Fibroblast of gingiva (primary cell): Measurements from ENCODE around the gene WNT6.

Experiments
- DNase-seq: peaks from one replicate; pipeline ENCODE4 v3.0.0-alpha.2; 2011; ENCODE audit warnings: low read depth

Gene WNT6

DNA sequence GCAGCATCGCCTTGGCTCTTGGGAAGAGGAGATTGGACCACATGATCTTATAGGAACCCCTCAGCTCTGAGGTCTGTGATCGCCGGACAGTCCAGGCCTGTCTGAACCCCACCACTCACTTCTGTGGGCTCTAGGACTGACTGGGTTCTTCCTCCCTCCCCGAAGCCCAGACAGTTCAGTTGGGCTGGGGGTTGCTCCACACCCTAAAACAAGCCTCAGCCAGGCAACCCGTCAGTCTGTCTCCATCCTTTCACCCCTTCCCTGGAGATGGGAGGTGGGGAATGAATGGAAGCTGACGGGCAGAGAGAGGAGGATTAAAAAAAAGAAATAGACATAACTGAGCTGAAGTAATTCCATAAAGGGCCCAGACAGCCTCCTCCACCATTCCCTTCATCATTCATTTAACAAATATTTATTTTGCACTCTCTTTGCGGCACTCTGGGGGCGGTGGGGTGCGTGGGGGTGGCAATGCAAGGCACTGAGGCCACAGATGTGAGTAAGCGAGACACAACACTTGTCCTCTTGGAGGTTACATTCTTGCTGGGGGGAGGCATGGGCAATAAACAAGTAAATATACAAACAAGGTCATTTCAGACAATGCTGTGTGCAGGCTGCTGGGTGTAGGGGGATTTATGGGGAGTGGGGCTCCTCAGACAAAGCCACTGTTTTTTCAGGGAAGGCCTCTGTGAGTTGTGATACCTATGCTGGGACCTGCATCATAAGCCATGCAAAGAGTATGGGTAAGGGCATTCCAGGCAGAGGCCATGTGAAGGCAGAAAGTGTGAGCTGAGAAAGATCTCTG lies 33.9 kb downstream of the WNT6 start:
- DNase-seq: no peak

DNA sequence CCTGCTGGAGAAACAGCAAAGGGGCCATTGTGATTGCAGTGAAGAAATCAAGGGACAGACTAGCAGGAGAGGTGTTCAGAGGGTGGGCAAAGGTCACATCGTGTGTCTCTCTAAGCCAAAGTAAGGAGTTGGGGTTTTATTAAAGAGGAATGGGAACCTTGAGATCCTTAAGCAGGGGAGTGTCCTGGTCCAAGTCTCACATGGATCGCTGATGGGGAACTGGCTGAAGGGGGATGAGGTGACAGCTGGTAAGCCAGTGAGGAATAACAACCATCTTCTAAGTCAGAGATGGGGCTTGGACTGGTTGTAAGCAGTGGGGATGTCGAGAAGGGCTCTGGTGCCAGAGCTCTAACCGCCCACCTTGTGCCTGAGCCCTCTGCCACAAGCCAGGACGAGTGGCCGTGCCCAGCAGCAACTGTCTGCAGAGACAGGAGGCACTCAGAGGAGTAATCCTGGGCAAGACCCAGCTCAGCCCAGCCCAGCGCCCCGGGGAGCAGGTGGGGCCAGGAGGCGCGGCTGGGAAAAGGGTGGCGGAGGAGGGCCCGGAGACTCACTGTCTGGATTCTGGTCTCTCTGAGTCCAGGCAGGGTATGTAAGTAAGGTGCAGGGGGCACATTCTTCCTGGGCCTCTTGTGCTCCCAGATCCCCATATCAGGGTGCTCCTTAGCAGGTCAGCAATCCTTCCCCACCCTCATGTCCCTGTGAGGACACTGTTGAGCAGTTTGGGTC lies 34.7 kb downstream of the WNT6 start:
- DNase-seq: no peak

- DNase-seq: no peak
These were observed 35.2 kb downstream of the WNT6 start for GRCh38 chr2:218894880-218895157.

DNA sequence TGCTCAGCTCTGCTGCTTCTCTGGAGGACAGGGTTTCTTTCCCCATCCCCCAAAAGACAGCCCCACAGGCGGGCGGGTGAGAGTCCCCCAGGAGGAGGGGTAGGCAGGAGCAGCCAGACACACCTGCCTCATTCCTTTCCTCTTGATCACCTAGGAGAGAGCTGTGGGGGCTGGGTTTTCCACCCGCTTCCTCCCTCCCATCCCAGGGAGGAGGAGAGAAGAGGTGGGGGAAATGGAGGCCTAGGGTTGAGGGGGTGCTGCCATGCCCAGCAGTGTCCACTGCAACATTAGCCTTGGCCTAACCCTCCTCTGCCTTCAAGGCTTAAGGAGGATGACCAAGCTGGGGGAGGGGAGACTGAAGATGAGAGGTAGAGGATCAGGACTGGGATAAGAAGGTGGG lies 35.7 kb downstream of the WNT6 start:
- DNase-seq: no peak

DNA sequence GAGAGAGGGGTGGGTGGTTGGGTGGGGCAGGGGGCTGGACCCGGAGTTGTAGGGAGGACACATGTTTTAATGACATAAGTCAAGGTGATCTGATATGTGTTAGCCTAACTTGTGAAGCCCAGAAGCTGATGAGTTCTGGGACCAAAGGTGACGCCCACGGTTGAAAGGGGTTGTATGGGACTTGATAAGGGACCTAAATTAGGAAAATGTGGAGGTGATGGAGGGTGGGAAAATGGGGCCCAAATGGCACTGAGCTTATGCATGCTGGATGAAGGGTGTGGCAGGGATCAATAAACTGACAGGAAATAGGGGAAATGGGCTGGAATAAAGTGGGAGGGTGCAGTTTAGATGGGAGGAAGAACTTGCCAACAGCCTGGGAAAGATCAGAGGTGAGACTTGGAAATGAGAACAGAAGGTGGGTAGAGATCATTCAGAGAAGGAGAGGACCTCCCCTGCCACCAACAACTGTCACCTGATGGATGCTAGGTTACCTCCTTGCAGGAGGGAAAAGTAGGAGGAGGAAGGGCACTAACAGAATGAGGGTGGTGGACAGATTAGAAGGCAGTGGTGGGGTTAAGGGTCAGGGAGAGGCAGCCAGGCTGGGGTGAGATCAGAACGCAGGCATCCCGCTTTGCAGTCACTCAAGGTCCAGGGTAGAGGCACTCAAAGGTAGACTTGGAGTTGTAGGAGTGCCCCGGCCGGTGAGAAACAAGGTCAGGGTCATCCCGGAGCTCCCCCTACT lies 36.3 kb downstream of the WNT6 start:
- DNase-seq: no peak

GRCh38 chr2:218896501-218897393 lies 37.1 kb downstream of the WNT6 start:
- no peak for DNase-seq

- no peak for DNase-seq
These were observed 37.9 kb downstream of the WNT6 start for GRCh38 chr2:218897394-218898108.

DNA sequence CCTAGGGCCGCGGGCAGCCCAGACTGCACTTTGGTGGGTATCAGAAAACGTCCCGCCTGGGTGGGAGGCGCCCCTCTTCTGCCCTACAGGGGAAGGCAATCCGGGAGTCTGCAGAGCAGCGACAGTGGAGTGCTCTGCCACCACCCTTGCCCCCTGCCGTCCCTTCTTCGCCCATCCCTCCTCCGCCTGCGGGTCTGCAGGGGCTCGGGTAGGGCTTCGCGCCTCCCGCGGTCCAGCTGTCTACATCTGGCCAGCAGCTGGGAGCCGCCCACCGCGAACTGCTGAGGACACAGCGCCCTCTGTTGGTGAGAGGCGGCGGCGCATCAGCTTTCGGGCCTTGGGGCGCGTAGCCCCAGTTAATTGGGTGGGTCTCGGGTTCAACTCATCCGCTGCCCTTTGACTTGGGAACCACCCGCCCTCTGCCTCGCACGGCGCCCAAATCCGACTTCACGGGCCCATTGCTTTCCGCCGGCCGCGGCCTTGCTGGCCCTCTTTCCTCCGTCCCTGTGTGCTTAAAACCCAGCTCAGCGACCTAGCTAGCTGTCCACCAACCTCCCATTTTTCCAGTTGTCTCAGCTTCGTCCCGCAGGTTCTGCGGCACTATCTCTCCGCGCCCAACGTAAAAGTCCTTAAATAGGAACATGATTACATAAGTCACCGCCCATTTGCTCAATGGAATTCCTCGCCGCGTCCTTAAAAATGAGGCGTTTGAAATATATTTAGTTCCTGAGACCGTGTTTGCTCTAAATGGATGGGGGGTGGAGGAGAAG lies 38.7 kb downstream of the WNT6 start:
- DNase-seq: no peak

DNA sequence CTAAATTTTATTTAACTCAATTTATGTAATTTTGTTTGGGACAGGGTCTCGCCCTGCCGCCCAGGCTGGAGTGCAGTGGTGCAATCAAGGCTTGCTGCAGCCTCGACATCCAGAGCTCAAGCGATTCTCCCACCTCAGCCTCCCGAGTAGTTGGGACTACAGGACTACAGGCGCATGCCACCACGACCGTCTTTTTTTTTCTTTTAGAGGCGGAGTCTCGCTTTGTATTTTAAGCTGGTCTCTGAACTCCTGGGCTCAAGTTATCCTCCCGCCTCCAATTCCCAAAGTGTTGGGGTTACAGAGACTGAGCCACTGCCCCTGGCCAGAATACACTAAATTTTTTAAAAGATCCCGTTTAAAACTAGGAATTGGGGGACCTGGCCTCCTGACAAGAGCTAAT lies 39.5 kb downstream of the WNT6 start:
- DNase-seq: no peak

GRCh38 chr2:218902427-218902826 lies 42.8 kb downstream of the WNT6 start:
- no peak for DNase-seq

GRCh38 chr2:218904176-218904575 lies 44.6 kb downstream of the WNT6 start:
- DNase-seq: no peak

DNA sequence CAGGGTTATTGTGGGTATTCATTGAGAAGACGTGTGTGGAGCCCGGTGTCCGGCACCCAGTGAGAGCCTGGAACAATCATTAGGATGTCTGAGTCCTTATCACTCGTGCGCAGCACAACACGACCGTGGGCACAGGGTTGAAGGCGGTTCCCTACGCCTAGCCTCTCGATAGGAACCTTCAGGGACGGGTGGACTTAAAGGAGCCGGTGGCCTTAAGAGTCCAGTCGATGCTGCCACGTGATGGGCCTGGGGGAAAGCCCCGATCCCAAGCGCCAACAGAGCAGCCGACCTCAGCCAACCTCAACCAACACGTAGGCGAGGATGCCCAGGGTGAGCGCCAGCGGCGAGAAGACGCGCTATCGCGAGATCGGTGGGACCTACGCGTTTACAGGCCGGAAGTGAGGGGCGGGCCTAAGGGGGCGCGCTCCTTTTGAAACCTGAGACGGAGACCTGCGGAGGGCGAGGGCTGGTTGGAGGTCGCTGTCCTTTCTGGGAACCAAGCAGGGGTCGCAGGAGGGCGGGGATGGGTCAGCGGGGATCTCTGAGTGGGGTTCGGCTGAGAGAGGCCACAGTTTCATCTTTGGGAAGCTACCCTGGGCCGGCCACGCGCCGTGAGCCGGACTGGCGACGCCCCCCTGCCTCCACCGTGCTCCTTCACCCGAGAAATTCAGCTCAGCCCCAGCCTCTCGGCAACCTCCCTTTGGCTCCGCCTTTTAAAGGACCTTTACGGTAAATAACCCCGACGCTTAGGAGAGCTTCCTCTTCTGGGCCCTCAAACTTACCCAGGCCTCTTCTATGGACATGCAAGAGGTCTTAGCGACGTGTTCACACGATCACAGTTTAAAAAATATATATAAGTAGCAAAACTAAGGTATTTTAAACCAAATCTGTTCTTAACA lies 49.4 kb downstream of the WNT6 start:
- peak; percentile 80 for DNase-seq

- DNase-seq: no peak
These were observed 51.1 kb downstream of the WNT6 start for GRCh38 chr2:218910741-218911140.

DNA sequence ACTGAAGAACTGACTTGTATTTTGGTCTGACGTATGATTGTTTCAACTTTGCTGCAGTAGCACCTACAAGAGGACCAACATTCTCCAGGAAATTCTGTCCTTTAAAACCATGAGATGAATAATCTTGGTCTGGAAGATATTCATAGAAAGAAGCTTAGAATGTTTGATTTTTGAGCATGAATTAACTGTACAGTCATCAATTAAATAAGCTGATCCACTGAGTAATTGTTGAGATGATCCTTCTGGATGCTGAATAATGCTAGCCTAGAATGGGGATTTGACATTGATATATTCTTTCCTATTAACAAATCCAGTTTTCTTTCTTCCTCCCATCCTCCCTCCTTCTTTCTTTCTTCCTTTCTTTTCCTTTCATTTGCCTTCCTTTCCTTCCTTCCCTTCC lies 60.9 kb downstream of the WNT6 start:
- no peak for DNase-seq
